Measurements from ENCODE around the gene SCFD2. TPM values are rescaled to one million over a fixed set of nuclear protein-coding genes. Genes with fewer than 3 reads are reported as not detected.

The SCFD2 gene
- total RNA-seq, 1 experiment from 2014 or later: 8.1 TPM

- intact Hi-C loops (cut with micrococcal nuclease; ENCODE audit: unreplicated experiment): no loop called here
- no peaks in the 10 kb centered on the region for H3K9me3 ChIP-seq (ENCODE audit: insufficient read depth, low read depth)
- no peak overlapping the region for H3K27ac ChIP-seq
- H3K4me3 ChIP-seq: no peak overlapping the region
- no peaks in the 10 kb centered on the region for H4K20me1 ChIP-seq (ENCODE audit: insufficient read depth)
- ChIA-PET CTCF (no interaction called here), POLR2A (ENCODE audit: unreplicated experiment) (interaction anchor here (0.6 kb wide), 1 partner anchor 48 kb away, joined by 4 read pairs; no protein-coding TSS in a partner anchor)
- H3K9me2 ChIP-seq (ENCODE audit: insufficient read depth): no peaks in the 10 kb centered on the region
- no peaks in the 10 kb centered on the region for H3K36me3 ChIP-seq (ENCODE audit: low read depth)
- H3K27me3 ChIP-seq (ENCODE audit: insufficient read depth, low read depth): no peaks in the 10 kb centered on the region
- BruUV-seq (replicated peaks): no TSS peak
- H2AFZ ChIP-seq: no peak overlapping the region
- H3K79me2 ChIP-seq (ENCODE audit: low read depth): no peaks in the 10 kb centered on the region
- TF ChIP-seq EZH2 (IDR thresholded peaks at IDR 0.05; ENCODE audit: low read depth) (no peak), CTCF (conservative IDR thresholded peaks at IDR 0.05) (no peak)
- H3F3A ChIP-seq (ENCODE audit: insufficient read depth, low read depth): no peaks in the 10 kb centered on the region
- peaks cover 9% of the 10 kb centered on the region; the same call in 1 of the 2 replicates for H3K4me1 ChIP-seq (replicated peaks; ENCODE audit: insufficient read depth)
- H3K4me2 ChIP-seq: no peak overlapping the region
- DNase-seq: no peak
Observed at GRCh38 chr4:52843958-52844357, 521.9 kb downstream of the SCFD2 start.

- Histone ChIP-seq H3K9me2 (ENCODE audit: insufficient read depth) (no peaks in the 10 kb centered on the region), H3K27me3 (ENCODE audit: insufficient read depth, low read depth) (no peaks in the 10 kb centered on the region), H3K27ac (no peak overlapping the region), H3K79me2 (ENCODE audit: low read depth) (no peaks in the 10 kb centered on the region), H3K4me3 (no peak overlapping the region), H3K4me2 (no peak overlapping the region), H3K9me3 (ENCODE audit: insufficient read depth, low read depth) (no peaks in the 10 kb centered on the region), H3K4me1 (replicated peaks; ENCODE audit: insufficient read depth) (peaks cover 15% of the 10 kb centered on the region), H4K20me1 (ENCODE audit: insufficient read depth) (no peaks in the 10 kb centered on the region), H3F3A (ENCODE audit: insufficient read depth, low read depth) (no peaks in the 10 kb centered on the region), H2AFZ (no peak overlapping the region), H3K36me3 (ENCODE audit: low read depth) (no peaks in the 10 kb centered on the region)
- POLR2A ChIA-PET (ENCODE audit: unreplicated experiment): interaction anchor here (0.6 kb wide), 1 partner anchor 48 kb away, joined by 4 read pairs; no protein-coding TSS in a partner anchor
- no peak for DNase-seq
- intact Hi-C loops (cut with micrococcal nuclease; ENCODE audit: unreplicated experiment): no loop called here
- no TSS peak for BruUV-seq (replicated peaks)
- CTCF ChIA-PET: no interaction called here
- TF ChIP-seq CTCF (conservative IDR thresholded peaks at IDR 0.05) (no peak), EZH2 (IDR thresholded peaks at IDR 0.05; ENCODE audit: low read depth) (no peak)
Observed at GRCh38 chr4:52843351-52843750, 522.5 kb downstream of the SCFD2 start.

GRCh38 chr4:52842792-52843191, 523.1 kb downstream of the SCFD2 start:
- Histone ChIP-seq H3K27me3 (ENCODE audit: insufficient read depth, low read depth) (no peaks in the 10 kb centered on the region), H3K4me1 (replicated peaks; ENCODE audit: insufficient read depth) (peaks cover 20% of the 10 kb centered on the region), H3K4me2 (no peak overlapping the region), H2AFZ (no peak overlapping the region), H3K9me3 (ENCODE audit: insufficient read depth, low read depth) (no peaks in the 10 kb centered on the region), H3K27ac (no peak overlapping the region), H4K20me1 (ENCODE audit: insufficient read depth) (no peaks in the 10 kb centered on the region), H3K9me2 (ENCODE audit: insufficient read depth) (no peaks in the 10 kb centered on the region), H3F3A (ENCODE audit: insufficient read depth, low read depth) (no peaks in the 10 kb centered on the region; the same call in 1 of the 2 replicates), H3K4me3 (no peak overlapping the region), H3K36me3 (ENCODE audit: low read depth) (no peaks in the 10 kb centered on the region), H3K79me2 (ENCODE audit: low read depth) (no peaks in the 10 kb centered on the region)
- POLR2A ChIA-PET (ENCODE audit: unreplicated experiment): no interaction called here
- CTCF ChIA-PET: no interaction called here
- no TSS peak for BruUV-seq (replicated peaks)
- TF ChIP-seq EZH2 (IDR thresholded peaks at IDR 0.05; ENCODE audit: low read depth) (no peak), CTCF (conservative IDR thresholded peaks at IDR 0.05) (no peak)
- intact Hi-C loops (cut with micrococcal nuclease; ENCODE audit: unreplicated experiment): no loop called here
- DNase-seq: no peak

All from PC-9 (cell line).